ENCODE measurements around the gene EZH1.

DNA sequence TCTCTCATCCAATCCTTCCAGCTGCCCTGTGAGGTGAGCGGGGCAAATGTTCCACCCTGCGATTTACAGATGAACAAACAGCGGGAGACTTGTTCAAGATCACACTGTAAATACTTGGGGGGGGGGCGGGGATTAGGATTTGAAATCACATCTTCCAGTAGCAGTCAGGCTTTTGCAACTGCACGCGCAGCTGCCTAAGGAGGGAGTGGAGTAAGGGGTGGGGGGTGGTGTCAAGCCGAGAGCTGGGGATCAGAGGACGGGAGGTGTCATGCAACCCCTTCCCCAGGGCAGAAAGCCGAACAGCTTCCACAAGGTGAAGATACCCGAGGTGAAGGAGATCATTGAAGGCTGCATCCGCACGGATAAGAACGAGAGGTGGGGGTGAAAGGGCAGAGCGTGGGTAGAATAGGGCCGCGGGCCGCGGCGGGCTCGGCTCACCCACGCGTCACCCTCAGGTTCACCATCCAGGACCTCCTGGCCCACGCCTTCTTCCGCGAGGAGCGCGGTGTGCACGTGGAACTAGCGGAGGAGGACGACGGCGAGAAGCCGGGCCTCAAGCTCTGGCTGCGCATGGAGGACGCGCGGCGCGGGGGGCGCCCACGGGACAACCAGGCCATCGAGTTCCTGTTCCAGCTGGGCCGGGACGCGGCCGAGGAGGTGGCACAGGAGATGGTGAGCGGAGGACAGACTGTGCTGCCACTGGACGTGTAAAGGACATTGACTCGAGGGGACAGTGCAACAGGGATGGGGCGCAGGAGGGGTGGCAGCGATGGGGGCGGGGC, 40.2 kb upstream of the EZH1 start:
- TF ChIP-seq YY1 (IDR thresholded peaks at IDR 0.05; ENCODE audit: insufficient read depth, insufficient read length) (no peak), ZNF274 (IDR thresholded peaks at IDR 0.05; ENCODE audit: low read depth, low read length) (no peak), SUZ12 (IDR thresholded peaks at IDR 0.05; ENCODE audit: extremely low read depth, insufficient read depth, insufficient read length) (no peak)
